CD1c-positive myeloid dendritic cell (primary cell): Measurements from ENCODE around the gene MLXIPL.
"Not testable (repeated sequence)": the region's sequence is repeated elsewhere in the genome, so short reads cannot be mapped to it uniquely, and the experiment has no call there.

Source experiments
- DNase-seq: peaks from one replicate; pipeline ENCODE4 v3.0.0-alpha.2; 2016; ENCODE audit errors: extremely low spot score

MLXIPL gene, protein sequence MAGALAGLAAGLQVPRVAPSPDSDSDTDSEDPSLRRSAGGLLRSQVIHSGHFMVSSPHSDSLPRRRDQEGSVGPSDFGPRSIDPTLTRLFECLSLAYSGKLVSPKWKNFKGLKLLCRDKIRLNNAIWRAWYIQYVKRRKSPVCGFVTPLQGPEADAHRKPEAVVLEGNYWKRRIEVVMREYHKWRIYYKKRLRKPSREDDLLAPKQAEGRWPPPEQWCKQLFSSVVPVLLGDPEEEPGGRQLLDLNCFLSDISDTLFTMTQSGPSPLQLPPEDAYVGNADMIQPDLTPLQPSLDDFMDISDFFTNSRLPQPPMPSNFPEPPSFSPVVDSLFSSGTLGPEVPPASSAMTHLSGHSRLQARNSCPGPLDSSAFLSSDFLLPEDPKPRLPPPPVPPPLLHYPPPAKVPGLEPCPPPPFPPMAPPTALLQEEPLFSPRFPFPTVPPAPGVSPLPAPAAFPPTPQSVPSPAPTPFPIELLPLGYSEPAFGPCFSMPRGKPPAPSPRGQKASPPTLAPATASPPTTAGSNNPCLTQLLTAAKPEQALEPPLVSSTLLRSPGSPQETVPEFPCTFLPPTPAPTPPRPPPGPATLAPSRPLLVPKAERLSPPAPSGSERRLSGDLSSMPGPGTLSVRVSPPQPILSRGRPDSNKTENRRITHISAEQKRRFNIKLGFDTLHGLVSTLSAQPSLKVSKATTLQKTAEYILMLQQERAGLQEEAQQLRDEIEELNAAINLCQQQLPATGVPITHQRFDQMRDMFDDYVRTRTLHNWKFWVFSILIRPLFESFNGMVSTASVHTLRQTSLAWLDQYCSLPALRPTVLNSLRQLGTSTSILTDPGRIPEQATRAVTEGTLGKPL

DNA sequence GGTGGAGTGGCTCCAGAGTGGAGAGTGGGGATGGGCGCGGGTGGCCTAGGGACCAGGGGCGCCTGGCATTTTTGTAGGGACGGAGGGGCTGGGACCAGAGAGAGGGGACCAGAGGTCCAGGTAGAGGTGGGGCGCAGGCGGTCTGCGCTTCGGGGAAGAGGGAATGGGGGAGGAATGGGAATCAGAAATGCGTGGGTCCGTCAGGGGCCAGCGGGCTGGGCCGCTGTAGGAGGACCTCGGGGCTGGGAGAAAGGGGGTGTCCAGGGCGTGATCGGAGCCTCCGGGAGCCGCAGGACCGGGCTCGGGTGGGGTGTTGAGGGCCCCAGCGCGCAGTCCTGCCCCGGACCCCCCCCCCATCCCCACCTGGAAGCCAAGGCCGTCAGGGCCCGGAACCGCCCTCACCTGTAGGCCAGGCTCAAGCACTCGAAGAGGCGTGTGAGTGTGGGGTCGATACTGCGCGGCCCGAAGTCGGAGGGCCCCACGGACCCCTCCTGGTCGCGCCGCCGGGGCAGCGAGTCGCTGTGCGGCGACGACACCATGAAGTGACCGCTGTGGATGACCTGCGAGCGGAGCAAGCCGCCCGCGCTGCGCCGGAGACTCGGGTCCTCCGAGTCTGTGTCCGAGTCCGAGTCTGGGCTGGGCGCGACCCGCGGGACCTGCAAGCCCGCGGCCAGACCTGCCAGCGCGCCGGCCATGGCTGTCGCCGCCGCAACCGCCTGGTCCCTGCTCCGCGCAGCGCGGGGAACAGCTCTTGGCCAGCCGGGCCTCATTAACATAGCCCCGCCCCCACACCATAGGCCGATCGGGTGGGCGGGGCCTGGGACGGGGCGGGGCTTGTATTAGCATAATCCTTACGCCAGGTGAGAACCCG, at the start of gene MLXIPL:
Gene MLXIPL (minus strand): TSS at position 725 of the 871 bp plus-strand sequence. CDS start 30 bp downstream, at position 695.
- peak; percentile 76 for DNase-seq

DNA sequence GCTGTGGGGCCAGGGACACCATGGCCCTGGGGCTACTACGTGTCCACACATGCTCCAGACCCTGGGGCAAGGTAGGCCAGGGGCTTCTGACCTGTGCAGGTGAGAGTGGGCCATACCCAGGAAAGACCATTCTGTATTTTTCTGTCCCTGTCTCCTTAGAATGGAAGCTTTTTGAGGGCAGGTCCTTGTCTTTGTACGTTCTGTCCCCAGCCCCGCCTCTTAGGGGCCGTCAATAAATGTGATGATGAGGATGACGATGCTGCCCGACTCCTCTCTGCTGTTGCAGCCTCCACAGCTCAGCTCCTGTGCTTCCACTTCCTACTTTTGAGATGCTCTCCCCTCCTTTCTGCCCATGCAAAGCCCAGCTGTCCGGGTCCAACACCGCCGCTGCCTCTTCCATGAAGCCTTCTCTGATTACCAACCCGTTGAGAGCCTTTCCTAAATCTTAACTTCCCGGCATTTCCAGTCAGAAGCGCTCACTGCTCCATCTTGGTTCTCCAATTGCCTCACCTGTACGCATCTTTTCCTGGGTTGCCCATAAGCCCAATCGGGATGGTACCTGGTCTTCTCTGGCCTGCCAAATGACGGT, 47.6 kb upstream of the MLXIPL start:
- DNase-seq: no peak

DNA sequence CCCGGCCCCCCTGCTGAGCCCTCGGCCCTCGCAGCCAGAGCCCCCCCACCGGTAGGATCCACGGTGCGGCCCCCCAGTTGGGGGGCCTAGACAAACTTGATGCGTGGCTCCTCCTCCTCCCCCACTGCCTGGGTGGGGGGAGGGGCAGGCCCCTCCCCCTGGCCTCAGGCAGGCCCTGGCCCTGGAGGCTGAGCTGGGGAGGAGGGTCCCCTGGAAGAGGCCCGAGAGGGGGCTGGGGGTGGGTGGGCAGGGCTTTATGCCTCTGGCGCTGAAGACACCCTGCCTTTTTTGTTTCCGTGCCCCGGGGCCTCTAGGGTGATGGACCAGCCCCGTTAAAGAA, 47.0 kb upstream of the MLXIPL start:
- no peak for DNase-seq

DNA sequence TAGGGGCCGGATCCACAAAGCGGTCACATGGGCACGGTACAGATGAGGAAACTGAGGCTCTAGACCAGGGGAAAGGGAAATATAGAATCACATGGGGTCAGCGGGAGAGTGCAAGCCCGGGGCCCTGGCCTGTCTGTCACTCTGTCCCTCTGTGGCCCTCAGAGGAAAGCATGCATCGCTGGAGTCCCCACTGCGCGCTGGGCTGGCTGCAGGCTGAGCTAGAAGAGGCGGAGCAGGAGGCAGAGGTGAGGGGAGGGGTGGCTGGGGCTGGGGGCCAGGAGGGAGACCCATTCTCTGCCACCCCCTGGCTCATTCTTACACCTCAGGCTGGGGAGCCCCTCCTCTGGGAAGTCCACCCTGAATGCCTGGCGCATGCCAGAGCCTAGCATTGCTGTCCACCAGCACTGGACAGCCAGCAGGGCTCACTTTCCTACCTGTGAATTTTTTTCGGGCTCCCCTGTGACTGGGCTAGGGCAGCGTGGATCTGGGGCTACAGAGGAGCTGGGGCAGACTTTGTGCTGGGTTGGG, 45.6 kb upstream of the MLXIPL start:
- DNase-seq: no peak

DNA sequence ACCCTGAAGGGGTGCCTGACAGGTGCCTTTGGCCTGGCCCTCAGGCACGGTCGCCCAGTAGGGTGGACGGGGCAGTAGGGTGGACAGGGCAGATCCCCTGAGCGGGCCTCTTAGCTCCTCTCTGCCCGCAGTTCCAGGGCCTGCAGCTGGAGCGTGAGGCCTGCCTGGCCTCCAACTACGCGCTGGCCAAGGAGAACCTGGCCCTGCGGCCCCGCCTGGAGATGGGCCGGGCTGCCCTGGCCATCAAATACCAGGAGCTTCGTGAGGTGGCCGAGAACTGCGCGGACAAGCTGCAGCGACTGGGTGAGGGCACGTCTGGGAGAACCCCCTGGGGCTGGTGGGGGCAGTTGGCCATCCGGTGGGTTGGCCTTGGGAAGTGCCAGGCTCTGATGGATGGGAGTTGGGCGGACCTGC, 45.0 kb upstream of the MLXIPL start:
- DNase-seq: no peak

DNA sequence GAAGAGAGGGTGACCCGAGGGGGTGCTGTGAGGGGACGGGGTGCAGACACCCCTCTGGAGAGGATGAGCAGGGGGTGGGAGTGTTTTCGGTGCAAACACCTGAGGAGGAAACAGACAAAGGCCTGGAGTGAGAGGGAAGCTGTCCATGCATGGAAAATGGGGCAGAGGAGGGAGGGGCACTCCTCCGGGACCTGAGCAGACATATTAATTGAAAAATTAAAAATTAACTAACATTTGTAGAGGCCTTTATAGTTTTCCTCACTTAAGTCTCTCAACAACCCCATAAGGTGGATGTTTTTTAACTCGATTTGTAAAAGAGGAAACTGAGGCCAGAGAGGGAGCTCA, 44.5 kb upstream of the MLXIPL start:
- no peak for DNase-seq

DNA sequence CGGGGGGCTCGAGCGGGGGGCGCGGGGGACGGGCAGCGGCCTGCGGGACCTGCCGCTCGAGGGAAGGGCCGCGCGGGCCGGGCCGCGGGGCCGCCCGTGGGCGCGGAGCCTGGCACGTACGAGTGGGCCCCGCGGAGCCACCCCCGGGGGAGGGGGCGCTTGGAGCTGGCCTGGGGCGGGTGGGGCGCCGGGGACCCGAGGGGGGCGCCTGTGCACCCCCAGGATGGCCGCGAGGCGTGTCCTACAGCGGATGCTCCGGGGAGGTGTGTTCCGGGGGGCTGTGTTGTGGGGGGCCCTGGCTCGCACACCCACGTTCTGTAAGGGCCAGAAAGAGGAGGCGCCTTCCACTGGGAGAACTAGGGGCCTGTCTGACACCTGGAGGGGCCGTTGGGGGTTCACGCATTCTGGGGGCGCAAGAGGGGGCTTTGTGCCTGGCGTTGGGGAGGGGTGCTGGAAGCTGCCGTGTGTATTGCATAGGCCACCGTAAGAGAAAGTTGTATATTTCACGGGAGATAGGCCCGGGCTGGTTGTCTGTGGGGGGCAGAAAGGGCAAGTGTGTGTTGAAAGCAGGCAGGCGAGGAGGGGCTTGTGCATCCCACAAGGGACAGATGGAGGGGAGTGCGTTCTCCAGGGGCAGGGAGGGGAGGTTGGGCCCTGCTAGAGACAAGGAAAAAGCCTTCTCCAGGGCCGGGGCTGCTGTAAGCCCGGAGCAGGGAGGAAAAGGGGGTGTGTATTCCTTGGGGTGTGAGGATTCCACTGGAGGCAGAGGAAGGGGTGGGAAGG, 44.0 kb upstream of the MLXIPL start:
- no peak for DNase-seq

DNA sequence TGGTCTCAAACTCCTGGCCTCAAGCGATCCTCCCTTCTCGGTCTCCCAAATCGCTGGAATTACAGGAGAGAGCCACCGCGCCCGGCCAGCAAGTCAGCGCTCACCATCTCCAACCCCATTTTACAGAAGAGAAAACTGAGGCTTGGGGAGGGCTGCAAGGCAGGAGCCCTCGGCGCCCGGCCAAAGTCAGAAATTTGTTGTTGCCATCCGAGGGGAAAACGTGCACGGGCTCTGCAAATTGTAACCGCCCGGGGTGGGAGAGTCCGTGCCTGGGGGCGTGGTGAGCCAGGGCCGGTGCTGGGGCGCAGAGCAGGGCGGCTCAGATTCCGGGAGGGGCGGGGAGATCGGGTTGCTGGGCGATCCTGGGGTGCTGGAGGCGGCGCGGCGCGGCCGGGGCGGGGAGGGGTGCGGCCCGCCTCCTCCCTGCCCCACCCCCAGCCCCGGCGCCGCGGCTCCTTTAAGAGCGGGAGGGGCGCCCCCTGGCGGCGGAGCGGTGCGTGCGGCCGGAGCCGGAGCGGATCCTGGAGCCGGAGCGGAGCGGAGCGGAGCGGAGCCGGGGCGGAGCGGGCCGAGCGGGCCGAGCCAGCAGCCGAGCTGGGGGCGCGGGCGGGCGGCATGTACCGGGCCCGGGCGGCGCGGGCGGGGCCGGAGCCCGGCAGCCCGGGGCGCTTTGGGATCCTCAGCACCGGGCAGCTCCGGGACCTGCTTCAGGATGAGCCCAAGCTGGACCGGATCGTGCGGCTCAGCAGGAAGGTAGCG, 43.2 kb upstream of the MLXIPL start, which contains the start of gene VPS37D:
Gene VPS37D (plus strand): TSS at position 488 of the 759 bp plus-strand sequence. CDS start 128 bp downstream, at position 616.
- peak; percentile 95 for DNase-seq

DNA sequence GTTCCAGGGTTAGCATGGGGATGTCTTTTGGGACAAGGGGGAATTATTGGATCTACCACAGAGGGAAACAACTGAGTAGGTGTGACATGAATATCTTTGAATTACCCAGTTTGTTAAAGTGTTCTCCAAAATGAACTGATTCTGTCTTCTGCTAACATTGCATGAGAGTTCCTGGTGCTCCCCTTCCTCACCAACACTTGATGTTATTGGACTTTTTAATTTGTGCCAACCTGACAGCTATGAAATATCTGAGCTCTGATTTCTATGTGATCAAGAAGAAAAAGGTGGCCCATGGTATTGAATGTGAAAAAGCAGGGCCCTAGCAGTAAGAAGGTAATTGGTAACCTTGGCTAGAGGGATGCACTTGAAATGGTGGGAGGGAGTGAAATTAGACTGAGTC, 38.7 kb upstream of the MLXIPL start:
- DNase-seq: no peak

DNA sequence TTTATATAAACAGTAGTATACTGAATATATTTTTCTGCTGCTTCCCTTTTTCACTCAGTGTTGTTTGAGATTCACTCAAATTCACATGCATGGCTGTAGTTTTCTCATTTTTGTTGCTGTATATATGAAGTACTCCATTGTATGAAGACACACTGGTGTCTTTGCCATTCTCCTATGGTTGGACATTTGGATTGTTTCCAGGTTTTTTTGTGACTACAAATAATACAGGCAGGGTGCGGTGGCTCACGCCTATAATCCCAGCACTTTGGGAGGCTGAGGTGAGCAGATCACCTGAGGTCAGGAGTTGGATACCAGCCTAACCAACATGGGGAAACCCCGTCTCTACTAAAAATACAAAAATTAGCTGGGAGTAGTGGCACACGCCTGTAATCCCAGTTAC, 36.3 kb upstream of the MLXIPL start:
- DNase-seq: not testable (repeated sequence)

DNA sequence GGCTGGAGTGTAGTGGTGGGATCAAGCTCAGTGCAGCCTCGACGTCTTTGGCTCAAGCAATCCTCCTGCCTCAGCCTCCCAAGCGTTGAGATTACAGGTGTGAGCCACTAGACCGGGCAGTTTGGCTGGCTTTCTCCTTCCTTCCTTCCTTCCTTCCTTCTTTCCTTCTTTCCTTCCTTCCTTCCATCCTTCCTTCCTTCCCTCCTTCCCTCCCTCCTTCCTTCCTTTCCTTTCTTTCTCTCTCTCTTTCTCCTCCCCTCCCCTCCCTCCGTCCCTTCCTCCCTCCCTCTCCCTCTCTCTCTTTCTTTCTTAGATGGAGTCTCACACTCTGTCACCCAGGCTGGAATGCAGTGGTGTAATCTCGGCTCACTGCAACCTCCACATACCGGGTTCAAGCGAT, 35.7 kb upstream of the MLXIPL start:
- no peak for DNase-seq

DNA sequence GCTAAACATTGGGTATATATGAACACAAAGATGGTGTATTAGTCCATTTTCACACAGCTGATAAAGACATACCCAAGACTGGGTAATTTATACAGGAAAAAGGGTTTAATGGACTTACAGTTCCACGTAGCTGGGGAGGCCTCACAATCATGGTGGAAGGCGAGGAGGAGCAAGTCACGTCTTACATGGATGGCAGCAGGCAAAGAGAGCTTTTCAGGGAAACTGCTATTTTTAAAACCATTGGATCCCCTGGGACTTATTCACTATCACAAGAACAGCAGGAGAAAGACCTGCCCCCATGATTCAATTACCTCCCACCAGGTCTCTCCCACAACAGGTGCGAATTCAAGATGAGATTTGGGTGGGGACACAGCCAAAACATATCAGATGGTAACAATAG, 31.0 kb upstream of the MLXIPL start:
- DNase-seq: not testable (repeated sequence)

DNA sequence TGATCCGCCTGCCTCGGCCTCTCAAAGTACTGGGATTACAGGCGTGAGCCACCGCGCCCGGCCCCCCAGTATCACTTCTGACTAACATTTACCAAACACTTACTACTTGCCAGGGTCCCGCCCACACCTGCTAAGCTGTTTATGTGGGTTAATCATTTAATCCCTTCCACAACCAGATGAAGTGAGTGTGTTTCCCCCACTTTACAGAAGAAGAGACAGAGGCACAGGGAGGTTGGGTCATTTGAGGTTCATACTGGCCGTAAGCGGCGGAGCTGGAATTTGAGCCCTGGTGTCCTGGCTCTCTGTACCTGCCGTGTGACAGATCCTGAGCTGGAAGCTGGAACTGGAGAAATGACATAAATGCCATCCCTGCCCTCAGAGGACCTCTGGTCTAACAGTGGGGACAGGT, 28.2 kb upstream of the MLXIPL start:
- no peak for DNase-seq

DNA sequence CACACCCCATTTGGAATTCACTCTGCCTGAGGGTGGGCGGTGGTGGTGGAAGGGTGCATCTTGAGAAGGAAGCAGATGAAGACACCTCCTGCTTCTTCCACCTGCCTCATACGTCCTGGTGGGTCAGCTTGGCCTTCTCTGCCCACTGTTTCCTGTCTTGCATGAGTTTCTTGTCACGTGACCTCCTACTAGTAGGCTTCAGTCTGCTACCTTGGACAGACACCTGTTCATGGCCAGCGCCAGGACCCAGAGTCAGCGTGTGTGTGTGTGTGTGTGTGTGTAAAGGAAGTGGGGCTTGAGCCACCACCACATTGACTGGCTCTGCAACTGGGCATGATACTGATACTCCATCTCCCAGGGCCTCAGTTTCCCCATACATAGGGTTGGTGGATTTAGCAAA, 26.2 kb upstream of the MLXIPL start:
- DNase-seq: no peak

DNA sequence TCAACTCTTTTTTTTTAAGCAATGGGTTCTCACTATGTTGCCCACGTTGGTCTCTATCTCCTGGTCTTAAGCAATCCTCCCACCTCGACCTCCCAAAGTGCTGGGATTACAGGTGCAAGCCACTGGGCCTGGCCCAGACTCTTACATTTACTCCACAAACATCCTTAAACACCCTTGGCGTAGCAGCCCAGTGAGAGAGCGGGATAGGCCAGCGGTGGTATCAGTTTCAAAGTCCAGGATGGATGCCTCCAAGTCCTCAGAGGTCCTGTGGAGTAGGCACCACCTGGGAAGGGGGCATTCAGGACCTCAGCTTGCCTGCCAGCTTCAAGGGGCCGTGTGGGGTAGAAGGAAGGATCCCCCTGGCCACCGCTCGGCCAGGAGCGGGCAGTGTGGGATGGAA, 25.3 kb upstream of the MLXIPL start:
- DNase-seq: no peak

DNA sequence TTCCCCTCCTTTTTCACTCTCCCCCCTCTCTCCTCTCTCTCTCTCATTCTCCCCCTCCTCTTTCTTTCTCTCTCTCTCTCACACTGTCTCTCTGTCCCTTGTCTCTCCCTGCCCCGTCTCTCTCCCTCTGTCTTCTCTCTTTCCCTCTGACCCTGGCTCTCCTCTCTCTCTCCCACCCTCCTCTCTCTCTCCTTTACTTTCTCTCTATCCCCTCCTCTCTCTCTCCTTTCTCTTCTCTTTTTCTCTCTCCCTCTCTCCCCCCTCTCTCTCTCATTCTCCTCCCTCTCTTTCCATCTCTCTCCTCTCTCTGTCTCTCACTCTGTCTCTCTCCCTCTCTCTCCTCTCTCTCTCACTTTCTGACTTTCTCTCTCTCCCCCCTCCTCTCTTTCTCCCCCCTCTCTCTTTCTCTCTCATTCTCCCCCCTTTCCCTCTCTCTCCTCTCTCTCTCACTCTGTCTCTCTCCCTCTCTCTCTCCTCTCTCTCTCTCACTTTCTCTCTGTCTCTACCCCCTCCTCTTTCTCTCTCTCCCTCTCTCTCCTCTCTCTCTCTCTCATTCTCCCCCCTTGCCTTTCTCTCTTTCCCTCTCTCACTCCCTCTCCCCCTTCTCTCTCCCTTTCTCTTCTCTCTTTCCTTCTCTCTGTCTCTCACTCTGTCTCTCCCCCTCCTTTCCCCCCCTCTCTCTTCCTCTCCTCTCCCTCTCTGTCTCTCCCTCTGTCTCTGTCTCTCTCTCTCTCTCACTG, 24.4 kb upstream of the MLXIPL start:
- no peak for DNase-seq

DNA sequence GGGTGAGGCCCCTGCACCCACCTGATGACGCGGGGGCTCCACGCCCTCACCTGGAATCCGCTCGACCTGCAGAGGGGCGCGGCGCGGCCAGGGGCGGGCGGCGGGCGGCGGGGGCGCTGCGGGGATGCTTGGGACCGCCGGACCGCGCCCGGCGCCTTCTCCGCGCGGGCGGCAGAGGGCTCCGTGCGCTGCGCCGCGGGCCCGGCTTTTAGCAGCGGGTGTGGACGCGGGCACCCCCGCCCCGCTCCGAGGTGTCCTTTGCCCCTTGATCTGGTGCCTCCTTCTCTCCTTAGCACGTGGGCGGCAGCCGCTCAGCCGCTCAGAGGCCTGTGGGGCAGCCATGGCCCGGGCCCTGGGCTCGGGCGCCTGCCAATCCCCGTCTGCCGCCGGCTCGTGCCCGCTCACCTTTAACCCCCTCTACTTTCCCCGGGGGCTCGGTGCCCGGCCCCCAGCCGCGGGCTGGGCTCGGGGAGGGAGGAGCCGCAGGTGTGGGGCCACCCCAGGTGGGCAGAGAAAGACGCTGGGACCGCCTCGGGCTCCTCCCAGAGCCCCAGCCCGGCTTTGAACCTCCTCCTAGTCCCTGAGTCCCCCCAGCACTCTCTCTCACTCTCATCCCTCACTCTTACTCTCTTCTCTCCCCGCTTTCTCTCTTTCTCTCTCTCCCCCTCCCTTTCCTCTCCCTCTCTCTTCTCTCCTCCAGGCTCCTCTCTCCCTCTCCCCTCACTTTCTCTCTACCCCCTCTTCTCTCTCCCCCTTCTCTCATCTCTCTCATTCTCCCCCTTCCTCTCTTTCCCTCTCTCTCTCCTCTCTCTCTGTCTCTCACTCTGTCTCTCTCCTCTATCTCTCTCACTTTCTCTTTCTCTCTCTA, 23.6 kb upstream of the MLXIPL start:
- peak; percentile 33 for DNase-seq
